ENCODE data around the gene PLA2G2C. TPM values are rescaled to one million over a fixed set of nuclear protein-coding genes. Genes with fewer than 3 reads are reported as not detected.
A peak's percentile ranks its signal among the peaks of the same experiment; 100 is the strongest.

Gene PLA2G2C
- total and polyA plus RNA-seq, 5 donors = 0.02 to 0.31 TPM; not detected in 3

DNA sequence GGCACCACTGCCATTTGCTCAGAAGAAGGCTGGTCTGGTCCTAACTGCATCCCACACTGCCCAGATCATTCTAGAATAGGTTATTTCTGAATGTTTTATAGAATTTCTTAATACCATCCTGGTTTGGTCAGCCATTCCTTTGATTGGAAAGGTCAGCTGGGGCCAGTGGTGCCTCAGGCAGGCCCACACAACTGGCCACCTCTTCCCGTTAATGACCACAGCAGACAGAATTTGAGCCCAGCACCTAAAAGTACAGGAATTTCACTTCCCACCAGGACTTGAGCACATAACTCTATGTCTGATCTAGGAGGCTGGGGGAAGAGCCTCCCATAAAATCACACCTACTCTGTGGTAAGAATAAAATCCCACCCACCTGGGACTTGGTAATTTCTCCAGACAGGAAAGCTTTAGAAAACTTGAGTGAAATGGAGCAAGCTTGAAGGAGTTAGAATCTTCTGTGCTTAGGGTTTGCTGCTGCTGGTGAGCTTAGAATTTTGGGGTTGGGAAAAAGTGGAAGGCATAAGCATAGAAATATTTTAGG is 6.6 kb upstream of the PLA2G2C start:
- Histone ChIP-seq H3K27me3 (ENCODE audit: control insufficient read depth, insufficient read depth) (no peaks in the 10 kb centered on the region), H3K9me3 (ENCODE audit: control insufficient read depth, low read length) (no peaks in the 10 kb centered on the region), H3K4me3 (ENCODE audit: low read length) (no peak overlapping the region), H3K27ac (ENCODE audit: low read length) (no peak overlapping the region), H3K4me1 (ENCODE audit: control insufficient read depth, insufficient read depth, low read length) (peaks cover 7% of the 10 kb centered on the region)
- no peak for ATAC-seq
- no peak for DNase-seq
- intact Hi-C loops (cut with DNase I) = no loop called here
- 82% methylated on average over 1 of the region's 1 CpG for WGBS

DNA sequence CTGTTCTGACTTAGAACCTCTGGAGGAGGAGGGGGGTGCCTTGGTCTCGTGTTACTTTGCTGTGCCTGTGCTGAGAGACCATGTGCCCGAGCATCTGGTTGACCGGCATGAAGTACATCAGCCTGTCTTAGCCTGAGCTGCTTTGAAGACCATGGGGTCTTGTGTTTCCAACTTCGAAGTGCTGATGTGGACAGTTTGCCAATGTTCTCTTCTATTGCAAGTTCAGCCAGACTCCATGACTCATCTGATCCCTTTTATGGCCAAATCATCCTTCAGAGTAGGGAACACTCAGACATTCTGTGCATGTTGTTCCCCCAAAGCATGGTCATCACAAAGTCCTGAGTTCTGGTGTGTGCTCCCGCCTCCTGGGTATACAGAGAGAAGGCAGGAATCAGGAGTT is 6.0 kb upstream of the PLA2G2C start:
- H3K27ac ChIP-seq (ENCODE audit: low read length) = no peak overlapping the region
- DNase-seq (peak in 1 of 3 donors; percentile 38), ATAC-seq (peak; percentile 39 to 63)
- no peaks in the 10 kb centered on the region for H3K27me3 ChIP-seq (ENCODE audit: control insufficient read depth, insufficient read depth)
- H3K4me1 ChIP-seq (ENCODE audit: control insufficient read depth, insufficient read depth, low read length) = peaks cover 7% of the 10 kb centered on the region
- WGBS = 71% methylated on average over 5 of the region's 5 CpGs
- intact Hi-C loops (cut with DNase I) = no loop called here
- H3K4me3 ChIP-seq (ENCODE audit: low read length) = no peak overlapping the region
- no peaks in the 10 kb centered on the region for H3K9me3 ChIP-seq (ENCODE audit: control insufficient read depth, low read length)

DNA sequence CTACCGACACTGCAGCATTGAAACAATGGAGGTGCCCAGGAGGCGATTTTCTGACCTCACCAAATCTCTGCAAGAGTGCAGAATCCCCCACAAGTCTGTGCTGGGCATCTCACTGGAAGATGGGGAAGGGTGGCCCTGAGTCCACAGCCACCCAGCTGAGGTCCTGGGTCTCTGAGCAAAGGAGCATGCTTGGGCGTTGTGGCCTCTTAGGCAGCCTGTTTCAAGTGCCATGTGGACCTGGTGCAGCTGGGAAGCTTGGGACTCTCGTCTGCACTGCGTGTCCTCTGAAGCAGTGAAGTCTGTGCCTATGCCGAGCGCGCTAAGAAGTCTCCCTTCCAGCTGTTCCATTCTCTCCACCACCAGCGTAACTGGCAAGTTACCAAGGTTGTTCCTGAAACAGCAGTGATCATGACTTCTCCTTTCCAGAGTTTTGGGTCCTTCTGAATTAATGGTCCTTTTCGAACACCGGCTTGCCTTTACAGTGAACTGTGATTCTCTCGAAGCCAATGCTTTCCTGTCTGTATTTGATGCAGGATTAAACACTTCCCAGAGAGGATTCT is 5.0 kb upstream of the PLA2G2C start:
- ATAC-seq (no peak), DNase-seq (no peak)
- intact Hi-C loops (cut with DNase I) = no loop called here
- Histone ChIP-seq H3K9me3 (ENCODE audit: control insufficient read depth, low read length) (no peaks in the 10 kb centered on the region), H3K4me3 (ENCODE audit: low read length) (no peak overlapping the region), H3K27me3 (ENCODE audit: control insufficient read depth, insufficient read depth) (no peaks in the 10 kb centered on the region), H3K27ac (ENCODE audit: low read length) (no peak overlapping the region), H3K4me1 (ENCODE audit: control insufficient read depth, insufficient read depth, low read length) (peaks cover 7% of the 10 kb centered on the region)
- 86% methylated on average over 12 of the region's 12 CpGs for WGBS

DNA sequence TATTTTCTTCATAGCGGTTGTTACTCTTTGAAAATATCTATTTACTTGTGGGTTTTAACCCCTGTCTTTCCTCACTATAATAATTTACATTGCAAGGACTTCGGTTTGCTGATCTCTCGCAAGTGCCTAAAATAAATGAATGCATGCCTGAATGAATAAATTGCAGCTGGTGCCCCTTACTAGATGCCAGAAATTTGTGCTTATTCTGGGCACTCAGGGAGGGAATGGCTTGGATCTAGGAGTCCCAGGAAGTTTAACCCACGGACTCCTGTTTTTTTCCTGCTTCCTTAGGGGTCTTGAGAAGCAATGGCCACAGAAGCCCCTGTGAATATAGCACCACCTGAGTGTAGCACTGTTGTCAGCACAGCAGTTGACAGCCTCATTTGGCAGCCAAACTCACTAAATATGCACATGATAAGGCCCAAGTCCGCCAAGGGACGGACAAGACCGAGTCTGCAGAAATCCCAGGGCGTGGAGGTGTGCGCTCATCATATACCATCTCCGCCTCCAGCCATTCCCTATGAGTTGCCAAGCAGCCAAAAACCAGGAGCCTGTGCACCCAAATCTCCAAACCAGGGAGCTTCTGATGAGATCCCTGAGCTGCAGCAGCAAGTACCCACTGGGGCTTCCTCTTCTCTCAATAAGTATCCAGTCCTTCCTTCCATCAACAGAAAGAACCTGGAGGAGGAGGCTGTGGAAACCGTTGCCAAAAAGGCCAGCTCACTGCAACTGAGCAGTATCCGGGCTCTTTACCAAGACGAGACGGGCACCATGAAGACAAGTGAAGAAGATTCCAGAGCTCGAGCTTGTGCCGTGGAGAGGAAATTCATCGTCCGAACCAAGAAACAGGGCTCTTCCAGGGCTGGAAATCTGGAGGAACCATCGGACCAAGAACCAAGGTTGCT is 4.2 kb upstream of the PLA2G2C start:
- 84% methylated on average over 19 of the region's 19 CpGs for WGBS
- Histone ChIP-seq H3K4me1 (ENCODE audit: control insufficient read depth, insufficient read depth, low read length) (peaks cover 7% of the 10 kb centered on the region), H3K4me3 (ENCODE audit: low read length) (no peak overlapping the region), H3K27me3 (ENCODE audit: control insufficient read depth, insufficient read depth) (no peaks in the 10 kb centered on the region), H3K9me3 (ENCODE audit: control insufficient read depth, low read length) (no peaks in the 10 kb centered on the region), H3K27ac (ENCODE audit: low read length) (no peak overlapping the region)
- intact Hi-C loops (cut with DNase I) = no loop called here
- no peak for DNase-seq
- no peak for ATAC-seq

DNA sequence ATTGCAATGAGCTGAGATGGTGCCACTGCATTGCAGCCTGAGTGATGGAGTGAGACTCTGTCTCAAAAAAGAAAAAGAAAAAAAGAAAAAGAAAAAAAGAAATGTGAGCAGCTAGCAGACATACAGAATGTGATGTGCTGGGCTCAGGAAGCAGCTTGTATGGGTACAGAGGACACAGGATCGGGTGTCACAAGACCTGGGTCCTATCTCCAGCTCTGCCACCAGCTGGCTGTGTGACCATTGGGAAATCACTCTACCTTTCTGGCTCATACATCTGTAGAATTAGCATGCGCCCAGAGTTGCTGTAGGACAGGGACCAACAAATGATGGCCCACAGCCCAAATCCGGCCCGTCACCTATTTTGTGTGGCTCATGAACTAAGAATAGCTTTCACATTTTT is 3.3 kb upstream of the PLA2G2C start:
- Histone ChIP-seq H3K27ac (ENCODE audit: low read length) (no peak overlapping the region), H3K27me3 (ENCODE audit: control insufficient read depth, insufficient read depth) (no peaks in the 10 kb centered on the region), H3K4me3 (ENCODE audit: low read length) (no peak overlapping the region), H3K4me1 (ENCODE audit: control insufficient read depth, insufficient read depth, low read length) (peaks cover 4% of the 10 kb centered on the region), H3K9me3 (ENCODE audit: control insufficient read depth, low read length) (no peaks in the 10 kb centered on the region)
- DNase-seq (no peak), ATAC-seq (no peak)
- intact Hi-C loops (cut with DNase I) = no loop called here
- WGBS = 75% methylated on average over 4 of the region's 4 CpGs

DNA sequence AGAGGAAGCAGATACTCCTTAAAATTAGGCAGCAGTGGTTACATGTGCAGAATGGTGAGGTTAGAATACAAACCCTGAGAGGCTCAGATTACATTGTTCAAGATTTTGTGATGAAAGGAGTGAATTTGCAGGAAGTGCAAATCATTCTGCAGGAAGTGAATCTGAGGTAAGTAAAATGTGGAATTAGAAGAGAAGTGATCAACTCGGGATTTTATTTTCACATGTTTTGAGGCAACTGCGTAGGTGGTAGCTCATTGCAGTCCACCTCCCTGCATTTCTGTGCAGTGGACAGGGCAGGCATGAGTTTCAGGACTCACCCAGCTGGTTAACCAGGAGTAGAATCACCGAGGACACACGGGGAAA is 2.1 kb upstream of the PLA2G2C start:
- intact Hi-C loops (cut with DNase I) = no loop called here
- no peaks in the 10 kb centered on the region for H3K9me3 ChIP-seq (ENCODE audit: control insufficient read depth, low read length)
- DNase-seq (no peak), ATAC-seq (no peak)
- H3K27me3 ChIP-seq (ENCODE audit: control insufficient read depth, insufficient read depth) = no peaks in the 10 kb centered on the region
- no peak overlapping the region for H3K4me3 ChIP-seq (ENCODE audit: low read length)
- 56% methylated on average over 4 of the region's 4 CpGs for WGBS
- H3K27ac ChIP-seq (ENCODE audit: low read length) = no peak overlapping the region
- H3K4me1 ChIP-seq (ENCODE audit: control insufficient read depth, insufficient read depth, low read length) = peaks cover 4% of the 10 kb centered on the region

DNA sequence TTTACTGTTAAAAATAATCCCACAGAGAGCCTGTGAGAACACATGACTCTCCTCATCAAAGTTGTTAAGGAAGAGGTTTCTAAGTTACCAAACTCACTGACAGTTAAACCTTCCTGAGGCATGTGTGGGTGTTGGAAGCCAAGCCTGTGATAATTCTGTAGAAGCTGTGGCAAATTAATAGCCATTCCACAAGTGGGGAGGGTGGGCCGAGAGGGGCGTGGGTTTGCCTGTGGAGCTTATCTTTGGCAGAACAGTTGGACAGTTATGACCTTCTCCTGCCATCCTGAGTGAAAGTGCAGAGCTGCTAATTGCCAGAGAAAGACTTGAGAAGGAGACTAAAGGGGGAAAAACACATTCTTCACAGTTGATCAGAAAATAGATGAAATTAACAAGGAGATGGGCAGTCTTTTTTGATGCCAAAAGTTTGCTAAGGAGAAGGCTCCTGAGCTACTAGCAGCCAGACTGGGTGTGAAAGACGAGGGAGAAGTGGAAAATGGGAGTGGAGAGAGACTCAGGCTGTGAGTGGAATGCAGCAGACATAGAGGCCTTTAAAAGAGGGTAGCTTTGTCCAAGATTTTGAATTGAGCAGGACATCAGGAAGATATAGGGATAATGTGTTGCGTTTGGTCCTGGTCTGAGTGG is 1.6 kb upstream of the PLA2G2C start:
- DNase-seq (no peak), ATAC-seq (no peak)
- H3K4me1 ChIP-seq (ENCODE audit: control insufficient read depth, insufficient read depth, low read length) = peaks cover 4% of the 10 kb centered on the region
- H3K4me3 ChIP-seq (ENCODE audit: low read length) = no peak overlapping the region
- peak overlapping the region; percentile 28 for H3K27ac ChIP-seq (ENCODE audit: low read length)
- WGBS = 37% methylated on average over 4 of the region's 4 CpGs
- H3K9me3 ChIP-seq (ENCODE audit: control insufficient read depth, low read length) = no peaks in the 10 kb centered on the region
- no peaks in the 10 kb centered on the region for H3K27me3 ChIP-seq (ENCODE audit: control insufficient read depth, insufficient read depth)
- intact Hi-C loops (cut with DNase I) = no loop called here

DNA sequence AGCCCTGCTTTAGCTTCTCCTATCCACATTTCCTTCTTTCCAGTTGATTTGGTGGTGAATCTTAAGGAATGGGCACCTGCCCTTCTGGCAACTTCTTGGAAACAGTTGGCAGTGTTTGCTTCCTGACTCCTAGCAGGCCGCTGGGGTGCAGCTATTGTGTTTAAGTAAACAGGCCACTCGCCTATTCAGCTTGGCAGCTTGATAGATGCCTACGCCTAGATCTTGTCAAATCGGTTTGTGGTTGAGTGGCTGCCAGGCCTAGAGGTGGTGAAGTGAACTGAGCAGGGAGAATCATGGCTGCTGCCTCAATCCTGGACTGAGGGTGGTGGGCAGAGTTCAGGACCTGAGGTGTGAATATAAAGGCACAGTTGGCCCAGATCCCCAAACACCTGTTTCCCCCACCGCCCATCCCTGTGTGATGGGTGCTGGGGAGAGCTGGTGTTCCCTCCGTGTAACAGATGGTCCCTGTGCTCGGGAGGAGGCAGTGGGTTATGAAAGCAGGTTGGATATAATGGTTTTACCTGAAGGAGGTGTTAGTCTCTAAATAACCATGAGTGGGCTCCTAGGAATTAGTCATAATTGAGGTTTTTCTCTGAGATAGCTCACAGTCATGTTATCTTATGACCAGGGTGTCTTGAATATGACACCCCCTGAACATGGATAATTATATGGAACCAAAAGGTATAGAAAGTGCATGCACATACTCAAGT is 940 bp upstream of the PLA2G2C start:
- Histone ChIP-seq H3K4me3 (ENCODE audit: low read length) (no peak overlapping the region), H3K27ac (ENCODE audit: low read length) (peak overlapping the region; percentile 57), H3K27me3 (ENCODE audit: control insufficient read depth, insufficient read depth) (no peaks in the 10 kb centered on the region), H3K4me1 (ENCODE audit: control insufficient read depth, insufficient read depth, low read length) (peaks cover 2% of the 10 kb centered on the region), H3K9me3 (ENCODE audit: control insufficient read depth, low read length) (no peaks in the 10 kb centered on the region)
- WGBS = 61% methylated on average over 7 of the region's 7 CpGs
- peak; percentile 45 to 60 for ATAC-seq
- intact Hi-C loops (cut with DNase I) = no loop called here
- peak in 2 of 3 donors; percentile 65 to 77 for DNase-seq

DNA sequence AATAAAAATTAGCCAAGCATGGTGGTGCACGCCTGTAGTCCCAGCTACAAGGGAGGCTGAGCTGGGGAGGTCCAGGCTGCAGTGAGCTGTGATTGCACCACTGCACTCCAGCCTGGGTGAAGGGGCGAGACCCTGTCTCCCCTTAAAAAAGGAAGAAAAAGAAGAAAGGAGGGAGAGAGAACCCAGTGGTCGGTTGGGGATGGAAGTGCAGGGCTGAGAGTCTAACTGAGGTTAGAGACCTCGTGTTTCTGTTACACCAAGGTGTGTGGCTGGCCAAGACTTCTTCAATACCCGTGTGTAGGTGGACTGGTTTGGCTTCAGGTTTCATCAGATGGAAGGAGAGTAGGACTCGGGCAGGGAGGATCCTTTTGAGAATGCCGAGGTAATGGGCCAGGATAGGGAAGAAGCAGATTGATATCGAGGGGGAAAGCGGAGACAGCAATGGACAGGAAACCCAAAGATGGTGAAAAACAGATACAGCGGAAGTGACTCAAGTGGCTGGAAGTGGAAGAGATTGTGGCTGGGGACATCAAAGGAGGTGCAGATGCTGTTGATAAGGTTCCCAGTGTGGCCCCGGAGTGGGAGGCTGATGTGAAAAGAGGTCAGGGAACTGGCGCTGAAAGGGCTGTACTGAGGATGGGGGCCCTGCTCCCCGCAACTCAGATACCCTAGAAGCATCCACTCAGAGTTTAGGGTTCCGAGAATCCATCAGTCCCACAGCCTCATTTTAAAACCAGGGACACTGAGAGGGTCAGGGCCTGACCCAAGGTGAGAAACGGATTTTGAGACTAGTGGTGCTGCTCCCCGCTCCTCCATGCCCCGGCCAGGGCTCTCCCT is 1.1 kb downstream of the PLA2G2C start:
- WGBS = 54% methylated on average over 17 of the region's 17 CpGs
- intact Hi-C loops (cut with DNase I) = no loop called here
- Histone ChIP-seq H3K9me3 (ENCODE audit: control insufficient read depth, low read length) (no peaks in the 10 kb centered on the region), H3K4me1 (ENCODE audit: control insufficient read depth, insufficient read depth, low read length) (no peaks in the 10 kb centered on the region), H3K27me3 (ENCODE audit: control insufficient read depth, insufficient read depth) (no peaks in the 10 kb centered on the region), H3K4me3 (ENCODE audit: low read length) (peak overlapping the region; percentile 57), H3K27ac (ENCODE audit: low read length) (no peak overlapping the region)
- DNase-seq = no peak
- peak in 1 of 2 donors; percentile 3 for ATAC-seq

DNA sequence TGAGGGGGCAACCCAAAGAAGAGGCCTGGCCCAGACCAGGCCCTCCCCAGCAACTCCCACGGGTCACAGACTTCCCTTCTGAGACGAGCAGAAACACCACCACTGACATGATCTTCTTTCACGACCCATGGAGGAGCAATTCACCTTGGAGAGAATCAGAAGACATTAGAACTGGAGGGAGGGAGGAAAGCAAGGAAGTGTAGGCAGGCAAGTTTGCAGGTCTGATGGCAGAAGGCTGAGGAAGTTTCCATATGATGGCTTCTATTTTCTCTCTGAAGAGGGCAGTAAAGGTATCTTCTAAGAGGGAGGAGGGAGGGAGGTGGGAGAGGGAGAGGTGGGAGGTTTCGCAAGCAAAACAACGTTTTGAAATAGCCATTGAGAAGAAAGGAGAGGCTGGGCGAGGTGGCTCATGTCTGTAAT is 1.8 kb downstream of the PLA2G2C start:
- 59% methylated on average over 6 of the region's 6 CpGs for WGBS
- Histone ChIP-seq H3K4me1 (ENCODE audit: control insufficient read depth, insufficient read depth, low read length) (no peaks in the 10 kb centered on the region), H3K27me3 (ENCODE audit: control insufficient read depth, insufficient read depth) (no peaks in the 10 kb centered on the region), H3K4me3 (ENCODE audit: low read length) (no peak overlapping the region), H3K27ac (ENCODE audit: low read length) (no peak overlapping the region), H3K9me3 (ENCODE audit: control insufficient read depth, low read length) (no peaks in the 10 kb centered on the region)
- ATAC-seq = no peak
- intact Hi-C loops (cut with DNase I) = no loop called here
- no peak for DNase-seq

Data from right cardiac atrium (tissue), 5 donors.